ENCODE data around the gene SNIP1. TPM values are rescaled to one million over a fixed set of nuclear protein-coding genes. Genes with fewer than 3 reads are reported as not detected.

The SNIP1 gene
- total RNA-seq, 1 experiment from 2014 or later, result 15.1 TPM

- TF ChIP-seq CTCF (conservative IDR thresholded peaks at IDR 0.05), result no peak
- H3K4ac ChIP-seq (ENCODE audit: low read depth, low read length), result no peak overlapping the region
- no peaks in the 10 kb centered on the region for H4K20me1 ChIP-seq (ENCODE audit: control insufficient read depth, insufficient read depth, insufficient read length)
- no peak overlapping the region for H3K23ac ChIP-seq (ENCODE audit: insufficient read length, low read depth, low read length)
- H3K9me3 Mint-ChIP-seq, result no peaks in the 10 kb centered on the region
- H3K27ac Mint-ChIP-seq, result no peak overlapping the region
- no peaks in the 10 kb centered on the region for H3K27me3 Mint-ChIP-seq (ENCODE audit: low read depth)
- no peak overlapping the region for H2AFZ ChIP-seq (ENCODE audit: low read length)
- no peaks in the 10 kb centered on the region for H3K4me1 ChIP-seq (ENCODE audit: insufficient read depth, low read length)
- no peak overlapping the region for H3T11ph ChIP-seq (ENCODE audit: low read length)
- H3K14ac ChIP-seq (ENCODE audit: insufficient read depth, low read length), result no peak overlapping the region
- no peak overlapping the region for H2BK5ac ChIP-seq (ENCODE audit: insufficient read length, low read length)
- no peak overlapping the region for H4K5ac ChIP-seq (ENCODE audit: insufficient read length, low read depth, low read length)
- no CpG with 5 or more reads among the region's 7 CpGs for WGBS (ENCODE audit: extremely low coverage, insufficient read length, low lambda C conversion rate)
- no peak for DNase-seq
- no peak overlapping the region for H2BK12ac ChIP-seq (ENCODE audit: insufficient read length, low read depth, low read length)
- H4K91ac ChIP-seq (ENCODE audit: insufficient read length, low read depth, low read length), result no peak overlapping the region
- no peaks in the 10 kb centered on the region for H3K79me1 ChIP-seq (ENCODE audit: insufficient read depth, low read depth, low read length, poor library complexity, severe bottlenecking)
- peaks cover 50 to 93% (median 85%) of the 10 kb centered on the region in 3 experiments; a peak in 6 of 7 replicates for H3K36me3 Mint-ChIP-seq (ENCODE audit: insufficient read depth in 1 of 3, low read depth in 3 of 3)
- no peaks in the 10 kb centered on the region for H3K4me1 Mint-ChIP-seq
- no peak overlapping the region for H3K9ac ChIP-seq (ENCODE audit: extremely low read depth, insufficient read length, low read length)
- H3K27me3 ChIP-seq (ENCODE audit: insufficient read depth, low read length), result no peaks in the 10 kb centered on the region
- H3K4me2 ChIP-seq (ENCODE audit: insufficient read depth, insufficient read length, low read length), result no peak overlapping the region
- H4K8ac ChIP-seq (replicated peaks; ENCODE audit: insufficient read length, low read depth, low read length), result no peak overlapping the region
- no peak overlapping the region for H3K27ac ChIP-seq (ENCODE audit: insufficient read length, low read depth, low read length)
- H3K9me3 ChIP-seq (ENCODE audit: control insufficient read depth, low read depth, low read length), result no peaks in the 10 kb centered on the region
- no peak overlapping the region for H3K56ac ChIP-seq (ENCODE audit: insufficient read length, low read depth, low read length)
- H2AK5ac ChIP-seq (ENCODE audit: insufficient read length, low read length), result no peak overlapping the region
- H3K18ac ChIP-seq (ENCODE audit: insufficient read length, low read depth, low read length), result no peak overlapping the region
- no peaks in the 10 kb centered on the region for H3K79me2 ChIP-seq (ENCODE audit: insufficient read depth, low read length)
- H2BK20ac ChIP-seq (ENCODE audit: low read depth, low read length, poor library complexity, severe bottlenecking), result no peak overlapping the region
- no peaks in the 10 kb centered on the region for H3K23me2 ChIP-seq (ENCODE audit: insufficient read length, low read depth, low read length, poor library complexity, severe bottlenecking)
- no peak overlapping the region for H3K4me3 Mint-ChIP-seq
- no peak overlapping the region for H2BK120ac ChIP-seq (ENCODE audit: low read depth, low read length, poor library complexity, severe bottlenecking)
- H2BK15ac ChIP-seq (ENCODE audit: low read depth, low read length), result no peak overlapping the region
These were observed 20.9 kb upstream of the SNIP1 start for GRCh38 chr1:37574834-37575480.

Data from H9 (cell line).